SK-N-SH treated with all-trans-retinoic acid at 6 μM for 48 hours (cell line): ENCODE measurements around the gene UBN2.

Experiments used
- ARNTL ChIP-seq: fragments of 450-650 bp; formaldehyde crosslinking; IDR thresholded peaks from 2 replicates; pipeline ENCODE4 v1.5.0; 2020; ENCODE audit warnings: low read depth, mild to moderate bottlenecking, moderate library complexity, borderline replicate concordance
- CREB5 ChIP-seq: fragments of 250-450 bp; sonication (Bioruptor Pico); IDR thresholded peaks from 2 replicates; pipeline ENCODE4 v1.5.1; 2020; ENCODE audit warnings: low read depth, mild to moderate bottlenecking, moderate library complexity
- OSR1 ChIP-seq: fragments of 250-450 bp; sonication (Bioruptor Pico); IDR thresholded peaks from 2 replicates; pipeline ENCODE4 v1.8.0; 2022; ENCODE audit warnings: moderate library complexity, mild to moderate bottlenecking, inconsistent platforms
- PPARA ChIP-seq: fragments of 250-450 bp; sonication (Bioruptor Pico); IDR thresholded peaks from 2 replicates; pipeline ENCODE4 v1.5.0; 2020; ENCODE audit warnings: mild to moderate bottlenecking, borderline replicate concordance
- SNAI2 ChIP-seq: fragments of 250-450 bp; sonication (Bioruptor Pico); IDR thresholded peaks from 2 replicates; pipeline ENCODE4 v1.5.0; 2020; ENCODE audit warnings: mild to moderate bottlenecking, moderate library complexity
- ZNF565 ChIP-seq: fragments of 450-650 bp; formaldehyde crosslinking; conservative IDR thresholded peaks from 2 replicates; pipeline ENCODE4 v1.5.0; 2020; ENCODE audit warnings: low read depth, mild to moderate bottlenecking, moderate library complexity
- ZNF70 ChIP-seq: fragments of 450-650 bp; formaldehyde crosslinking; IDR thresholded peaks from 2 replicates; pipeline ENCODE4 v1.5.0; 2020; ENCODE audit warnings: mild to moderate bottlenecking, moderate library complexity

GRCh38 chr7:139230484-139230773, 608 bp upstream of the UBN2 start:
- TF ChIP-seq OSR1 (CRISPR knock-in tag) (no peak), ZNF70 (CRISPR knock-in tag) (no peak), ARNTL (no peak), PPARA (CRISPR knock-in tag) (no peak), SNAI2 (CRISPR knock-in tag) (no peak), ZNF565 (CRISPR knock-in tag) (no peak), CREB5 (CRISPR knock-in tag) (no peak)
